ENCODE results near the gene CYP39A1. TPM values are rescaled to one million over a fixed set of nuclear protein-coding genes. Genes with fewer than 3 reads are reported as not detected.

Gene CYP39A1
- total RNA-seq, 1 donor: 4.3 TPM

- Histone ChIP-seq H4K20me1 (ENCODE audit: insufficient read depth, low read length) (no peaks in the 10 kb centered on the region), H3K79me2 (ENCODE audit: insufficient read depth, low read length) (no peaks in the 10 kb centered on the region), H3K36me3 (ENCODE audit: insufficient read depth, low read length) (no peaks in the 10 kb centered on the region), H3K27ac (ENCODE audit: low read depth, low read length) (no peak overlapping the region), H3K9me3 (ENCODE audit: low read depth, low read length) (no peaks in the 10 kb centered on the region), H3K4me3 (ENCODE audit: insufficient read depth, low read length) (no peak overlapping the region), H3K27me3 (ENCODE audit: insufficient read depth, low read length) (no peaks in the 10 kb centered on the region), H3K4me2 (ENCODE audit: insufficient read depth, low read length) (no peak overlapping the region), H2AFZ (ENCODE audit: low read length) (no peak overlapping the region), H3K4me1 (ENCODE audit: insufficient read depth, low read length) (no peaks in the 10 kb centered on the region)
- no peak for TF ChIP-seq CTCF (IDR thresholded peaks at IDR 0.05; ENCODE audit: extremely low read depth, low read depth, low read length)
- no peak for DNase-seq (ENCODE audit: insufficient read length, low spot score, missing footprints)
These were observed 111.1 kb downstream of the CYP39A1 start for GRCh38 chr6:46541556-46541955.

- Histone ChIP-seq H3K27me3 (ENCODE audit: insufficient read depth, low read length) (no peaks in the 10 kb centered on the region), H3K4me2 (ENCODE audit: insufficient read depth, low read length) (no peak overlapping the region), H2AFZ (ENCODE audit: low read length) (no peak overlapping the region), H3K4me1 (ENCODE audit: insufficient read depth, low read length) (no peaks in the 10 kb centered on the region), H3K36me3 (ENCODE audit: insufficient read depth, low read length) (no peaks in the 10 kb centered on the region), H3K27ac (ENCODE audit: low read depth, low read length) (no peak overlapping the region), H3K9me3 (ENCODE audit: low read depth, low read length) (no peaks in the 10 kb centered on the region), H3K79me2 (ENCODE audit: insufficient read depth, low read length) (no peaks in the 10 kb centered on the region), H3K4me3 (ENCODE audit: insufficient read depth, low read length) (no peak overlapping the region), H4K20me1 (ENCODE audit: insufficient read depth, low read length) (no peaks in the 10 kb centered on the region)
- TF ChIP-seq CTCF (IDR thresholded peaks at IDR 0.05; ENCODE audit: extremely low read depth, low read depth, low read length): no peak
- peak; percentile 9 for DNase-seq (ENCODE audit: insufficient read length, low spot score, missing footprints)
These were observed 112.8 kb downstream of the CYP39A1 start for GRCh38 chr6:46539866-46540265.

- Histone ChIP-seq H4K20me1 (ENCODE audit: insufficient read depth, low read length) (no peaks in the 10 kb centered on the region), H3K9me3 (ENCODE audit: low read depth, low read length) (no peaks in the 10 kb centered on the region), H2AFZ (ENCODE audit: low read length) (no peak overlapping the region), H3K27ac (ENCODE audit: low read depth, low read length) (no peak overlapping the region), H3K4me3 (ENCODE audit: insufficient read depth, low read length) (no peak overlapping the region), H3K79me2 (ENCODE audit: insufficient read depth, low read length) (no peaks in the 10 kb centered on the region), H3K27me3 (ENCODE audit: insufficient read depth, low read length) (no peaks in the 10 kb centered on the region), H3K4me1 (ENCODE audit: insufficient read depth, low read length) (no peaks in the 10 kb centered on the region), H3K36me3 (ENCODE audit: insufficient read depth, low read length) (no peaks in the 10 kb centered on the region), H3K4me2 (ENCODE audit: insufficient read depth, low read length) (no peak overlapping the region)
- TF ChIP-seq CTCF (IDR thresholded peaks at IDR 0.05; ENCODE audit: extremely low read depth, low read depth, low read length): no peak
- DNase-seq (ENCODE audit: insufficient read length, low spot score, missing footprints): no peak
These were observed 113.7 kb downstream of the CYP39A1 start for GRCh38 chr6:46538800-46539480.

GRCh38 chr6:46530896-46531295, 121.7 kb downstream of the CYP39A1 start:
- Histone ChIP-seq H3K27ac (ENCODE audit: low read depth, low read length) (no peak overlapping the region), H4K20me1 (ENCODE audit: insufficient read depth, low read length) (no peaks in the 10 kb centered on the region), H3K36me3 (ENCODE audit: insufficient read depth, low read length) (no peaks in the 10 kb centered on the region), H2AFZ (ENCODE audit: low read length) (no peak overlapping the region), H3K4me2 (ENCODE audit: insufficient read depth, low read length) (no peak overlapping the region), H3K4me1 (ENCODE audit: insufficient read depth, low read length) (peaks cover 15% of the 10 kb centered on the region), H3K9me3 (ENCODE audit: low read depth, low read length) (no peaks in the 10 kb centered on the region), H3K4me3 (ENCODE audit: insufficient read depth, low read length) (no peak overlapping the region), H3K27me3 (ENCODE audit: insufficient read depth, low read length) (no peaks in the 10 kb centered on the region), H3K79me2 (ENCODE audit: insufficient read depth, low read length) (no peaks in the 10 kb centered on the region)
- no peak for DNase-seq (ENCODE audit: insufficient read length, low spot score, missing footprints)
- TF ChIP-seq CTCF (IDR thresholded peaks at IDR 0.05; ENCODE audit: extremely low read depth, low read depth, low read length): no peak
